DOHH2 (cell line): Measurements from ENCODE around the gene CAPN7.

ENCODE experiments used
- H3F3A ChIP-seq: fragments of 200-600 bp; sonication (generic), shearing (Covaris generic); 2 replicates; pipeline ENCODE4 v1.6.0; 2016; ENCODE audit warnings: antibody characterized with exemption, mild to moderate bottlenecking; ENCODE audit not compliant: control insufficient read depth, insufficient read depth
- H3K27ac ChIP-seq: fragments of 200-600 bp; sonication (generic); 2 replicates; pipeline ENCODE4 v1.5.1; 2014; ENCODE audit warnings: low read depth, mild to moderate bottlenecking, low read length, moderate library complexity
- H3K27me3 ChIP-seq: fragments of 200-600 bp; sonication (generic); 2 replicates; pipeline ENCODE4 v1.6.1; 2014; ENCODE audit warnings: mild to moderate bottlenecking, low read length, mixed read lengths; ENCODE audit not compliant: control insufficient read depth
- H3K36me3 ChIP-seq: fragments of 200-600 bp; sonication (generic); 2 replicates; pipeline ENCODE4 v1.6.1; 2014; ENCODE audit warnings: mild to moderate bottlenecking, low read length, moderate library complexity, mixed read lengths; ENCODE audit not compliant: control insufficient read depth
- H3K4me1 ChIP-seq: fragments of 200-600 bp; sonication (generic); 2 replicates; pipeline ENCODE4 v1.6.1; 2014; ENCODE audit warnings: mild to moderate bottlenecking, low read length, mixed read lengths; ENCODE audit not compliant: control insufficient read depth
- H3K4me2 ChIP-seq: fragments of 200-600 bp; sonication (generic); 2 replicates; pipeline ENCODE4 v1.6.0; 2014; ENCODE audit warnings: mild to moderate bottlenecking, low read length, moderate library complexity
- H3K4me3 ChIP-seq: fragments of 200-600 bp; sonication (generic); 2 replicates; pipeline ENCODE4 v1.5.1; 2014; ENCODE audit warnings: mild to moderate bottlenecking, low read length, mixed read lengths
- H3K79me2 ChIP-seq: fragments of 200-600 bp; sonication (generic); 2 replicates; pipeline ENCODE4 v1.6.1; 2014; ENCODE audit warnings: mild to moderate bottlenecking, low read length, mixed read lengths; ENCODE audit not compliant: control insufficient read depth
- H3K9me2 ChIP-seq: fragments of 200-600 bp; sonication (generic); replicated peaks from 2 replicates; pipeline ENCODE4 v1.6.1; 2014; ENCODE audit warnings: mild to moderate bottlenecking, low read length, mixed read lengths; ENCODE audit not compliant: control insufficient read depth
- H3K9me3 ChIP-seq: fragments of 200-600 bp; sonication (generic); 2 replicates; pipeline ENCODE4 v1.6.1; 2014; ENCODE audit warnings: antibody characterized with exemption, low read length, mixed read lengths; ENCODE audit not compliant: control insufficient read depth, insufficient read depth
- H4K20me1 ChIP-seq: fragments of 200-600 bp; sonication (generic); 2 replicates; pipeline ENCODE4 v1.6.0; 2014; ENCODE audit warnings: low read depth, mild to moderate bottlenecking, antibody characterized with exemption, low read length, moderate library complexity; ENCODE audit not compliant: control insufficient read depth, insufficient read depth
- CTCF ChIP-seq: fragments of 200-600 bp; sonication (generic); IDR thresholded peaks from one replicate; pipeline ENCODE4 v1.5.1; 2014; ENCODE audit warnings: antibody characterized with exemption, mild to moderate bottlenecking, low read depth, low read length; ENCODE audit not compliant: poor library complexity, severe bottlenecking
- EZH2phosphoT487 ChIP-seq: fragments of 200-600 bp; sonication (generic); IDR thresholded peaks from 2 replicates; pipeline ENCODE4 v1.6.1; 2017; ENCODE audit warnings: borderline replicate concordance, mild to moderate bottlenecking, antibody characterized with exemption, low read length, moderate library complexity, mixed read lengths

CAPN7 gene

GRCh38 chr3:15284121-15284889 is 78.3 kb downstream of the CAPN7 start:
- no peaks in the 10 kb centered on the region for H3K9me2 ChIP-seq
- H3K4me2 ChIP-seq = no peak overlapping the region
- no peaks in the 10 kb centered on the region for H3K36me3 ChIP-seq
- no peaks in the 10 kb centered on the region for H3K9me3 ChIP-seq
- H3K27me3 ChIP-seq = no peaks in the 10 kb centered on the region
- peaks cover 53% of the 10 kb centered on the region for H3K79me2 ChIP-seq
- TF ChIP-seq EZH2phosphoT487 (no peak), CTCF (no peak)
- H3F3A ChIP-seq = no peaks in the 10 kb centered on the region
- peaks cover 5% of the 10 kb centered on the region; the same call in 1 of the 2 replicates for H3K4me1 ChIP-seq
- H3K27ac ChIP-seq = no peak overlapping the region
- no peaks in the 10 kb centered on the region for H4K20me1 ChIP-seq
- H3K4me3 ChIP-seq = no peak overlapping the region

DNA sequence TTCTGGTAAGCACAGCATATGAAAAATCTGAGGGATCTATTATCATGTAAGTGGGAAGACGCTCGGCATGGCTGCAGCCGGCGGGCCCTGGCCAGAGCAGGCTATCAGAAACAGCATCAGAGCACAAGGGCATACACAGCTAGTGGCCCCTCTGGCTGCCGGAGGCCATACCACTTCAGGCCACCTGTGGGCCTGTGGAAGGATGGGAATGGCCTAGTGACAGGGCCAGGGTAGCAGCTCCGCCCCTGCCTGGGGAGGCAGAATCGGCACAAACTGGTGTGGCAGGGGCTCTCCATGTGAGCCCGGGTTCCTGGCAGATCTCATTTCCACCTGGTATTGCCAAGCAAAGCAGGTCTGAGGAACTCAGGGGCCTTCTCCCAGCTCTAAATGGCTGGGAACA is 80.0 kb downstream of the CAPN7 start:
- H3K36me3 ChIP-seq = no peaks in the 10 kb centered on the region
- H3K79me2 ChIP-seq = peaks cover 51% of the 10 kb centered on the region
- no peaks in the 10 kb centered on the region for H3K9me3 ChIP-seq
- no peaks in the 10 kb centered on the region for H3K9me2 ChIP-seq
- H3K4me3 ChIP-seq = no peak overlapping the region
- no peak overlapping the region for H3K4me2 ChIP-seq
- no peaks in the 10 kb centered on the region for H4K20me1 ChIP-seq
- H3K27me3 ChIP-seq = no peaks in the 10 kb centered on the region
- no peak overlapping the region for H3K27ac ChIP-seq
- no peak for TF ChIP-seq CTCF
- no peak for TF ChIP-seq EZH2phosphoT487
- H3F3A ChIP-seq = no peaks in the 10 kb centered on the region
- H3K4me1 ChIP-seq = peaks cover 11% of the 10 kb centered on the region

DNA sequence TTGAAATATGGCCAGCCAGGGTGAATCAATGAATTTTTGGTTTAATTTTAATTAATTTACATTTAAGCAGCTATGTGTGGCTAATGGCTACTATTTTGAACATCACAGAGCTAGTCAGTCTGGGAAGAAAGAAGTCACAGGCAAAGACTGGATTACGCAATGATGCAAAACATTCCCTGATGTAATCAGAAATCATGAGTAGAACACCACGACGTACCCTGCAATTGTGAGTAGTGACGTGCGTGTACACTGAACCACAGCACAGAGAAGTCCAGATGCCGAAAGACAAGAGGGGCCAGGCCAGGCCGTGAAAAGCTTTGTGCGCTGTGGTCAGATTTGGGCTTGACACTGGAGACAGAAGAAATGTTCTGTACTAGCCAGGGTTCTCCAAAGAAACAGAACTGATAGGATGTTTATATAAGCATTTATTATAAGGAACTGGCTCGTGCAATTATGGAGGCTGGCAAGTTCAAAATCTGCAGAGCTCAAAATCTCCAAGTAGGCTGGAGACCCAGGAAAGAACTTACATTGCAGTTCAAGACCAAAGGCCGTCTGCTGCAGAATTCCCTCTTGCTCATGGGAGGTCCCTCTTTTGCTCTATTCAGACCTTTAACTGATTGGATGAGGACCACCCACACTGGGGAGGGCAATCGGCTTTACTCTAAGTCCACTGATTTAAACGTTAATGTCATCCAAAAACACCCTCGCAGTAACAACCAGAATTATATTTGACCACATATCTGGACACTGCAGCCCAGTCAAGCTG is 81.7 kb downstream of the CAPN7 start:
- Histone ChIP-seq H3F3A (no peaks in the 10 kb centered on the region), H3K9me2 (no peaks in the 10 kb centered on the region), H4K20me1 (no peaks in the 10 kb centered on the region), H3K4me1 (peaks cover 28% of the 10 kb centered on the region), H3K9me3 (no peaks in the 10 kb centered on the region), H3K27ac (no peak overlapping the region), H3K27me3 (no peaks in the 10 kb centered on the region), H3K36me3 (peaks cover 9% of the 10 kb centered on the region), H3K79me2 (peaks cover 52% of the 10 kb centered on the region), H3K4me2 (no peak overlapping the region), H3K4me3 (no peak overlapping the region)
- TF ChIP-seq CTCF (no peak), EZH2phosphoT487 (no peak)
